ENCODE data around the gene ADNP2.

Gene ADNP2

DNA sequence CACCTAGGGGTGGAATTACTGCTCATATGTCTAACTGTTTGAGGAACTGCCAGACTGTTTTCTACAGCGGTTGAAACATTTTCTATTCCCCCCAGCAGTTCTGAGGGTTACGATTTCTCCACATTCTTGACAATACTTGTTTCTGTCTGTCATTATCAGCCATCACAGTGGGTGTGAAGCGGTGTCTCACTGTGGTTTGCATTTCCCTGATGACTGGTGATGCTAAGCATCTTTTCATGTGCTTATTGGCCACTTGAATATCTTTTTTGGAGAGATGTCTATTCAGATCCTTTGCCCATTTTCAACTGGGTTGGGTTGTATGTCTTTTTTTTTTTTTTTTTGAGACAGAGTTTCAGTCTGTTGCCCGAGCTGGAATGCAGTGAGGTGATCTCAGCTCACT, 63.0 kb downstream of the ADNP2 start:
- DNase-seq (ENCODE audit: low spot score) = no peak

GRCh38 chr18:80173060-80173459, 64.0 kb downstream of the ADNP2 start:
- DNase-seq (ENCODE audit: low spot score) = no peak

GRCh38 chr18:80175451-80176204, 66.6 kb downstream of the ADNP2 start:
- no peak for DNase-seq (ENCODE audit: low spot score)

DNA sequence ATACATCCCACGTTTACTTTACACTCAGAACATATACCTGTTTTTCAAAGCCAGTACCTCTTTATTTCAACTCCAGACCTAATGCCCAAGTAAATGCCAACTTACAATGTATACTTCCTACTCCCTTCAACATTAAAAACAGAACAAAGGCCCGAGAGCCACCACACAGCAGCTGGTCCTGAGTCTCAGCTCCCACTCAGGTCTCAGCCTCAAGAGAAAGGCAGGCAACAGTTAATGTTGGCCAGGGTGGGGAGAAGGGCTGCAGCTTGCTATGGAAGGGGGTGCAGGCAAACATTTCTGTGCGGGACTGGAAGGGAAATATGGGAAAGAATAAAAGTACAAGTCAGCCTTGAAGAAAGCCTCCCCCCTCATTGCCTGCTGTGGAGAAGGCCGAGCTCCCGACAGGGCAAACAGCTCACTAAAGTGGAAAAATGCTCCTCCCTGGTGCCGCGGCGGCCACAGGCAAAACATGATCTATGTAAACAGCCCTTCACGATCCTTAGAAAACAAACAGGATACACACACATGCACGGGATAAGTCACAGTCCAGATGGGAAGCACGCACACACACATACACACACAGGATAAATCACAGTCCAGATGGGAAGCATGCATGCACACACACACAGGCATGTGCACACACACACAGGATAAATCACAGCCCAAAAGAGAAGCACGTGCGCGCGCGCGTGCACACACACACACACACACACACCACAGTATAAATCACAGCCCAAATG, 67.4 kb downstream of the ADNP2 start:
- no peak for DNase-seq (ENCODE audit: low spot score)

DNA sequence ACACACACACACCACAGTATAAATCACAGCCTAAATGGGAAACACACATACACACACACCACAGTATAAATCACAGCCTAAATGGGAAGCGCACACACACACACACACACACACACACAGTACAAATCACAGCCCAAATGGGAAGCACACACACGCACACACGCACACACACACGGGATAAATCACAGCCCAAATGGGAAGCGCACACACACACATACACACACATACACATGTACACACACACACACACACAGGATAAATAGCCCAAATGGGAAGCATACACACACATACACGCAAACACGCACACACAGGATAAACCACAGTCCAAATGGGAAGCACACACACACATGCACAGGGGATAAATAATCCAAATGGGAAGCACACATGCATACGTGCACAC, 68.1 kb downstream of the ADNP2 start:
- DNase-seq (ENCODE audit: low spot score) = no peak

DNA sequence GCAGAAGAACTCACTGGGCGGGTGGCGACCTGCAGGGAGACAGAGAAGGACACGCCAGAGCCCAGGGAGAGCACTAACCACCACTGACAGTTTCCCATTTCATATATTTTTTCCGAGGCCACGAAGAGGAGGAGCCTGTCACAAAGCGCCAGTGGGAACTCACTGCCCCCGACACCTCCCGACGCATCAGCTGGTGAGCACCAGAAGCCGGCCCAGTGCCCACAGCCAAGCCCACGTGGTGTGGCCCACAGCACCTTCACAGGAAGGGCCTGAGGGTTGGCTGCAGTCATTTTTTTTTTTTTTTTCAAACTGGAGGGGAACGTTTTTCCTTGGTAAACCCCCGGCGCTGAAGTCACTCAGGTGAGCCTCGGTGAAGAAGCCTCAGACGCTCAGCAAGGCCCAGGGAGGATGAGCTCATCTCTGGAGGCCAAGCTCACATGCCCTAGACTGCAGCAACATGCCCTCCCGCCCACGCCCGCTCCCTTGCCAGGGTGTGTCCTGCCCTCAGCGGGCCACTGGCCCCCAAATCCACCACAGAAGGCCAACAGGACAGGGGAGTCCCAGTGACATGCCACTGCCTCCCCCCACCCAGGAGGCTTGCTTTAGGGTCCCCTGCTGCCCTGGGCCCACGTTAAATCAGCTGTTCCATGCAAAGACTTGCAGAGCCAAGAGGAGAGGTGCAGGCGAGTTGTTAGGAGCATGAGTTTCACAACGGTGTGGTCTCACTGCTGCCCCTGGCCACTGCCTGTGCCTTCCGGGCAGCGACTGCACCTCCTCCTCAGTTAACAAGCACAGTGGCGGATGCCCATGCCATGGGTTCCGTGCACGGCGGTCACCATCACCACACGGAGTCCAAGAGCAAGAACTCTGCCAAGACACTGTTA, 70.1 kb downstream of the ADNP2 start:
- DNase-seq (ENCODE audit: low spot score) = no peak

DNA sequence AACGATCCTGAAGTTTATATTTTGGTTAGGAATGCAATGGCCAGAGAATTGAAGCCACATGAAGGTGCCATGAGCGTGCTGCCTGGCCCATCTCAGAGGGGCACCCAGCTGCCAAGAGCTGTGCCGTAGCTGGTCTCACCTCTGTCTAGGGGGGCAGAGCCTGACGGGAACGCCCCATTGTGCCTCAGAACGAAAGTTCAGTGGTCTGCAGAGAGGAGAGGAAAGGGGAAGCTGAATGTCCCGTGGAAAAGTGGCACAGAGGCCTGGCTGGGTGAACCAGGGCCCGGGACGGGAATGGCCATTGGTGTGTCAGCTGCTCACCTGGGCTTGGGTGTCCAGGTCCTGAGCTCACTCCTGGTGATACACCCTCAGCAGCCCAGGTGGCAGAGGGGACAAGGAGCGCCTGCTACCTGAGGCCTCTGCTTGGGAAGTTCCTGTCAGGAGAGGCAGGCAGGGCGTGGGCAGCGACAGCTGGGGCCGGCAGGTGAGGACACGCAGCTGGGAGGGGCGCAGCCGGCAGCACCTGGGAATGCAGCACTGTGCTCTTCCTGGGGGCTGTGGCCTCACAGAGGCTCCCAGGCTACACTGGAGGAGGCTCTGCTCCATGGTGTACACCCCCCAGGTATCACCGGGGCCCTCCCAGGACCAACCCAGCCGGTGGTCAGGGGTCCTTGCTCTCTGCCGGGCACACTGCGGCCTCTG, 70.9 kb downstream of the ADNP2 start:
- DNase-seq (ENCODE audit: low spot score) = no peak

- no peak for DNase-seq (ENCODE audit: low spot score)
Measured at GRCh38 chr18:80180778-80181564, 71.9 kb downstream of the ADNP2 start.

DNA sequence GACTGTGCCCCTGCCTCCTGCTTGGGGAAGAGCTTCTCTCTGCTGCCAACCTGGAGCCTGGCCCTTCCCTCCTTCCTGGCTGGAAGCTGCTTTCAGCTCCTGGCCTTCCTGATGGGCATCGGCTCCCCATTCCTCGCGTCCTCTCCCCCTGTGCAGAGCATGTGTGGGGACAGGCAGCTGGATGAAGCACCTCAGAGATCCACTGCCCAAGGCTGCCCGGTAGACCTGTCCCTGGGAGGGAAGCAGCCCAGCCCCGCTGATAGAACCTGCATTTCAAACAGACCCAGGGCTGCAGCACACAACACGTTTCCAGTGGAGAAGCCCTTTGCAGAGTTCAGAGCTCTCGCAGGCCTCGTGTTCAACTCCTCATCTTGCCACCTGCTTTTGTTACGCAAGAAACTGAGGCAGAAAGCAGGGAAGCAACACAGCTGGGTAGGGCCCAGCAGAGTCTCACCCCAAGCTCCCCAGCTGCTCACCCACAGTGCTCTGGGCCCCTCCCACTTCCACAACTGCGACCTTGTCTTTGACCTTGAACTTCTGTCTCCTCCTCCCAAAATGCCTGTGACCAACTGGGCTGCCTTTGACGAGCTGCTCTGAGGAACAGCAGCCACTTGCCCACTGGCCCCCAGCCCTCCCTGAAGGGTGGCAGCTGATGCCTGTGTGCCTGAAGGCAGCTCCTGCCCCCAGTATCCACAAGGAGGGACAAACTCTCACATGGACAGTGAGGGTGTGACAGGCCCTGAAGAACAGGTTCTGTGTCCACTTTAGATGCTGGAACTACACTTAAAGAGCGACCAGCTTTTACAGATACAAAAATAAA, 72.8 kb downstream of the ADNP2 start:
- DNase-seq (ENCODE audit: low spot score) = no peak

GRCh38 chr18:80182855-80183254, 73.8 kb downstream of the ADNP2 start:
- DNase-seq (ENCODE audit: low spot score) = no peak

DNA sequence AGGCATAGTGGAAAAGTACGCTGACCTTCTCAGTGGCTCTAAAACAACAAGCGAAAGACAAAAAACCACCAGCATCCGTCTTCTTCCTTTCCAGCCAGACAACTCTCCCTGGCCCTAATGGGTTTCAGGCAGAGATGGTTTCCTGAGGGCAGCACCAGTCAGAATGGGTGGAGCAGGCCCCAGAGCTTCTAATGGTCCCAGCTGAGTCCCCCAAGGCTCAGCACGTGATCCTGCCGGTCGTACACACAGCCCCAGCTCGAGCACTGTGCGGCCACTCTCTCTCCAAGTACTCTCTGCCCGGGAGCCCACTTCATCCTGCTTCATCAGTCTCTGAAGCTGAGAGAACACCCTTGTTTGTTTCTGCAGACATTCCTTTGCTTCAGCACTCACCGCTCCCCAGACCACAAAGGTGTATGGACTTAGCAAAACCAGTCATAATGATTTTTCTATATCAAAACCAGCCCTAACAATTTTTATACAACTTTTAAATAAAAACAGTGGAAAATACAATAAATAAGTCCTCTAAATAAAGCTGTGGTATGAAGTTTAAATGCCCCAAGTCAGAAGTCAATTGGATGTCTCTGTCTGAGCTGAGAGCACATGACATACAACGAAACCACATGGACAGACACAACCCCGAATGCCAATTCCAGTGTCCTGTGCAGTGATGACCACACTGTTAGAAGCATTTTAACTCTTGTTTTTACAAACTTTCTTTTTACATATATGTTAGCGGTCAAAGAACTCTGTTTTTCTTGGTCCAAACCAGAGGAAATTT, 74.4 kb downstream of the ADNP2 start:
- DNase-seq (ENCODE audit: low spot score) = no peak

DNA sequence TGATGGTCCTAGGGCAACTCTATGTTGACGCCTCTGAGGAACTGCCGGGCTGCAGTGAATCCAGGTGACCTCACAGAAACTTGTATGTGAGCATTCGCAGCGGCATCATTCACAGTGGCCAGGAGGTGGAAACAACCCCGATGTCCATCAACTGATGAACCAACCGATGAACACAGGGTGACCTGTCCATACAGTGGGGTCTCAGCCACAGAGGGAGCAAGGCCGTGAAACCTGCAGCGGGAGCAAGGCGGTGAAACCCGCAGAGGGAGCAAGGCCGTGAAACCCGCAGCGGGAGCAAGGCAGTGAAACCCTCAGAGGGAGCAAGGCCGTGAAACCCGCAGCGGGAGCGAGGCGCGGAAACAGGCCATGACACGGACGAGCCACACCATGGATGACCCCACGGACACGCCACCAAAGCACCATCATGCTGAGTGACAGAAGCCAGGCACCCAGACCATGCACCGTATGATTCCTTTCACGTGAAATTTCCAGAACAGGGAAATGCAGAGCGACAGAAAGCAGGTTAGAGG, 75.2 kb downstream of the ADNP2 start:
- DNase-seq (ENCODE audit: low spot score) = no peak

DNA sequence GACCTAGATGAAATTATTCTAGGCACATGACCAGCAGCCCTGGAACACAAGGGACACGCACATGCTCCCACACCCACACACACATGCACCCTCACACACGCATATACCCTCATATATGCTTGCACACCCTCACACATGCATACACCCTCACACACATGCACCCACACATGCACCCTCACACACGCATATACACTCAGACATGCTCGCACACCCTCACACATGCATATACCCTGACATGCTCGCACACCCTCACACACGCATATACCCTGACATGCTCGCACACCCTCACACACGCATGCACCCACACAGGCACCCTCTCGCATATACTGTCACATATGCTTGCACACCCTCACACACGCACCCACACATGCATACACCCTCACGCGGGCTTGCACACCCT, 76.5 kb downstream of the ADNP2 start:
- no peak for DNase-seq (ENCODE audit: low spot score)

DNA sequence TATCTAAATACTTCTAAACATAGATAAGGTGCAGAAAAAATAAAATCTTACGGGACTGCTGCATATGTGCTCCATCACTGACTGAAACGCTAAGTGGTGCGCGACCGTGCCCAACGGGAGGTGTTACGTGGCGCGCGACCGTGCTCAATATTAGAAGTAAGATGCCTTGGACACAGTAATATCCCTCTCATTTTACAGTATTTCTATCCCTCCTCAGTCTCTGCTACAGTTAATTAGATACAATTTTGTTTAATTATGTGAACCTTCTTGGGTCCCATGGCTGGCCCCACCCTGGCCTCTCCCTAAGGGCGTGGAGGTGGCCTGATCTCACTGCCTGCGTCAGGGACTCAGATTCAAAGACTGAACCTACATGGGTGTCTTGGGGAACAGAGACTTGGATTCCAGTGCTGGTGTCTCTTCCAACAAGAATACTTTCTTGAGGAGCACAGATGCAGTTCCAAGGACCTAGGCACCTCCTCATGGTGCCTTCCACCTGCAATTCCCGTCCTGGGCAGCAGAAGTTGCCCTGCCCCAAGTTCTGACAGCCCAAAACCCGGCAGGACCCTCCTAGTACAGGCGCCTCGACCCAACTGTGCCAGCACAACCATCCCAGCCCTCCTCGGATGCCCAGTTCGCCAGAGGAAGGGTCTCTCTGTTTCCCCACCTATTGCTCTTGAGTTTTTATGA, 79.0 kb downstream of the ADNP2 start:
- no peak for DNase-seq (ENCODE audit: low spot score)

DNA sequence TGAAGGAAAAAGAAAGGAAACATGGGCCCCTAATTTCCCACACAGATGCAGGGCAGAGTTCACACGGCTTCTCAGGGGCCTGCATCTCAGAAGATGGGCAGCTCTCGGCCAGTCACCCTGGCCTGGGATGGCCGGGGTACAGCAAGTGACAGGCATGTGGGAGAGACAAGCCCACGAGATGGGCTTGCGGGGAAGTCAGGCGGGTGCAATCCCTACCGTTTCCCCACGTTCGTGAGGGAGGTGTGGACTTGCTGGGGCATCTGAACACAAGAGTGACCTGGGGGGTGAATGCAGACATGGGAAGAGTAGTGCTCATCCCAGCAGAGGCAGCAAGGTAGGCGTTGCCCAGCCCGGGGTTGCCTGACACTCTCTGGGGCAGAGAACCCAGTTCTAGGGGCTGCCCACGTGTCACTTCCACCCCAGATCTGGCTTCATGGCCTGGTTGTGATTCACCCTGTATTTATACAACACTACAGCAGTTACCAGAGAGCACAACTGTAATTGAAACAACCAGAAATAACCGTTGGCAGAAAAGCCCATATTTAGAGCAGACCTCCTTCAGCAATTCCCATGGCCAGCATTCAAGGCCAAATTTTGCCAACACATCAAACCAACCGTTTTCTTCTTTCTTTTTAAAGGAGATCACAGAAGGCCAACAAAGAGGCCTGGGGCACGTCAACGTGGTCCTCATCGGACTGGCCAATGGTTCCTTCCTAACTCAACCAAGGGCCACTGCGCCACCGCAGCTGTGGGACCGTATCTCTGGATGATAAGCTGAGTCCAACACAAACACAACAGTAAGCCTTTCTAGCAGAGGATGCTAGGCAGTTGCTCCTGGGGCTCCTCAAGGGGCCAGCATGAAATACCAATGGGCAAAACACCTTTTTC, 79.8 kb downstream of the ADNP2 start:
- DNase-seq (ENCODE audit: low spot score) = no peak

DNA sequence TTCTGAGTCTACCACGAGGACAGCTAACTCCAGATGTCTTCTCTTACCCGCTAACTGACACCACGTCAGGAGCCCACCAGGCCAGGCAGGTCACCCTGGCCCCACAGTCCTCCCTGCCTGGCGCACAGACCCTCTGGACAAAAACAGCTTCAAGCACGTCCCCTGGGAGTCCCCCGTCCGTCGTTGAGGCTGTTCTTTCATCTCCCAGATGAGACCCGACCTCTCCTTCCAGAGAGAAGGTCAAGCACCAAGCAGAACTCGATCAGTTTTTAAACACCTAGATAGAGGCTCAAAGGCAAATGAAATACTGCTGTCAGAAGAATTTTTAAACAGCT, 80.4 kb downstream of the ADNP2 start:
- DNase-seq (ENCODE audit: low spot score) = no peak
